Measurements from ENCODE around the gene KLHDC8A. TPM values are rescaled to one million over a fixed set of nuclear protein-coding genes. Genes with fewer than 3 reads are reported as not detected.

KLHDC8A gene
- total and polyA plus RNA-seq, 2 donors (not counting 1 experiment from before 2014, with no cell fraction given) = not detected

GRCh38 chr1:205396967-205397616 is 40.4 kb upstream of the KLHDC8A start:
- H3K9me3 ChIP-seq (ENCODE audit: control insufficient read depth, insufficient read depth, low read depth, low read length) = no peaks in the 10 kb centered on the region
- H3K4me2 ChIP-seq (ENCODE audit: extremely low read depth, insufficient read depth, low read length) = no peak overlapping the region
- H3K27ac ChIP-seq (ENCODE audit: insufficient read depth, low read length) = no peak overlapping the region
- H3K36me3 ChIP-seq (ENCODE audit: control insufficient read depth, insufficient read depth, low read length) = no peaks in the 10 kb centered on the region
- H4K20me1 ChIP-seq (ENCODE audit: control insufficient read depth, extremely low read depth, insufficient read depth, low read length) = no peaks in the 10 kb centered on the region
- H3K4me3 ChIP-seq (replicated peaks in 1 of 4; ENCODE audit: control extremely low read depth in 1 of 4, insufficient read depth in 1 of 4, low read depth in 3 of 4, low read length in 4 of 4) = no peak overlapping the region
- no peak overlapping the region for H2AFZ ChIP-seq (ENCODE audit: low read length)
- TF ChIP-seq EZH2 (IDR thresholded peaks at IDR 0.05; ENCODE audit: low read length, missing control alignments) (no peak), CTCF (conservative IDR thresholded peaks at IDR 0.05 in 1 of 2, IDR thresholded peaks at IDR 0.05 in 1 of 2; ENCODE audit: low read depth in 1 of 2, low read length in 2 of 2) (peak; percentile 63 to 69)
- peaks cover 3% of the 10 kb centered on the region for H3K27me3 ChIP-seq (ENCODE audit: control insufficient read depth, insufficient read depth, low read length)
- no peaks in the 10 kb centered on the region for H3K4me1 ChIP-seq (ENCODE audit: control insufficient read depth, extremely low read depth, insufficient read depth, low read length)
- no peak overlapping the region for H3K9ac ChIP-seq (ENCODE audit: insufficient read depth, low read length)
- H3K79me2 ChIP-seq (ENCODE audit: control insufficient read depth, insufficient read depth, low read length) = no peaks in the 10 kb centered on the region
- peak; percentile 30 to 49 for DNase-seq (ENCODE audit: low read depth in 2 of 2)

- no peaks in the 10 kb centered on the region for H4K20me1 ChIP-seq (ENCODE audit: control insufficient read depth, extremely low read depth, insufficient read depth, low read length)
- no peaks in the 10 kb centered on the region for H3K79me2 ChIP-seq (ENCODE audit: control insufficient read depth, insufficient read depth, low read length)
- no peaks in the 10 kb centered on the region for H3K36me3 ChIP-seq (ENCODE audit: control insufficient read depth, insufficient read depth, low read length)
- no peak for DNase-seq (ENCODE audit: low read depth in 2 of 2)
- H3K9ac ChIP-seq (ENCODE audit: insufficient read depth, low read length) = no peak overlapping the region
- H3K4me1 ChIP-seq (ENCODE audit: control insufficient read depth, extremely low read depth, insufficient read depth, low read length) = no peaks in the 10 kb centered on the region
- no peak overlapping the region for H3K4me2 ChIP-seq (ENCODE audit: extremely low read depth, insufficient read depth, low read length)
- no peak overlapping the region for H3K4me3 ChIP-seq (replicated peaks in 1 of 4; ENCODE audit: control extremely low read depth in 1 of 4, insufficient read depth in 1 of 4, low read depth in 3 of 4, low read length in 4 of 4)
- no peak overlapping the region for H3K27ac ChIP-seq (ENCODE audit: insufficient read depth, low read length)
- no peak overlapping the region for H2AFZ ChIP-seq (ENCODE audit: low read length)
- TF ChIP-seq CTCF (conservative IDR thresholded peaks at IDR 0.05 in 1 of 2, IDR thresholded peaks at IDR 0.05 in 1 of 2; ENCODE audit: low read depth in 1 of 2, low read length in 2 of 2) (no peak), EZH2 (IDR thresholded peaks at IDR 0.05; ENCODE audit: low read length, missing control alignments) (no peak)
- peaks cover 5% of the 10 kb centered on the region for H3K27me3 ChIP-seq (ENCODE audit: control insufficient read depth, insufficient read depth, low read length)
- no peaks in the 10 kb centered on the region for H3K9me3 ChIP-seq (ENCODE audit: control insufficient read depth, insufficient read depth, low read depth, low read length)
These were observed 38.9 kb upstream of the KLHDC8A start for GRCh38 chr1:205395616-205396015.

- no peaks in the 10 kb centered on the region for H4K20me1 ChIP-seq (ENCODE audit: control insufficient read depth, extremely low read depth, insufficient read depth, low read length)
- H3K79me2 ChIP-seq (ENCODE audit: control insufficient read depth, insufficient read depth, low read length) = no peaks in the 10 kb centered on the region
- no peak overlapping the region for H3K4me3 ChIP-seq (replicated peaks in 1 of 4; ENCODE audit: control extremely low read depth in 1 of 4, insufficient read depth in 1 of 4, low read depth in 3 of 4, low read length in 4 of 4)
- no peak for DNase-seq (ENCODE audit: low read depth in 2 of 2)
- H3K4me1 ChIP-seq (ENCODE audit: control insufficient read depth, extremely low read depth, insufficient read depth, low read length) = no peaks in the 10 kb centered on the region
- no peak overlapping the region for H2AFZ ChIP-seq (ENCODE audit: low read length)
- no peak overlapping the region for H3K9ac ChIP-seq (ENCODE audit: insufficient read depth, low read length)
- no peaks in the 10 kb centered on the region for H3K9me3 ChIP-seq (ENCODE audit: control insufficient read depth, insufficient read depth, low read depth, low read length)
- H3K36me3 ChIP-seq (ENCODE audit: control insufficient read depth, insufficient read depth, low read length) = no peaks in the 10 kb centered on the region
- H3K27ac ChIP-seq (ENCODE audit: insufficient read depth, low read length) = no peak overlapping the region
- peaks cover 2% of the 10 kb centered on the region for H3K27me3 ChIP-seq (ENCODE audit: control insufficient read depth, insufficient read depth, low read length)
- TF ChIP-seq CTCF (conservative IDR thresholded peaks at IDR 0.05 in 1 of 2, IDR thresholded peaks at IDR 0.05 in 1 of 2; ENCODE audit: low read depth in 1 of 2, low read length in 2 of 2) = no peak
- no peak for TF ChIP-seq EZH2 (IDR thresholded peaks at IDR 0.05; ENCODE audit: low read length, missing control alignments)
- no peak overlapping the region for H3K4me2 ChIP-seq (ENCODE audit: extremely low read depth, insufficient read depth, low read length)
These were observed 35.9 kb upstream of the KLHDC8A start for GRCh38 chr1:205392650-205393049.
